Adrenal gland (tissue), 12 donors: ENCODE data around the gene B3GALT2. TPM values are rescaled to one million over a fixed set of nuclear protein-coding genes. Genes with fewer than 3 reads are reported as not detected.

ENCODE experiments used
- DNase-seq, 7 donors: peaks; one replicate each; pipeline ENCODE4 v3.0.0-alpha.2; 2019 to 2020
- H3K27ac ChIP-seq, 5 donors: fragments of 200-600 bp; sonication (generic) in 4 of 5; 1 replicate in 3 of 5; 2 replicates in 2 of 5; pipeline versions ENCODE4 v1.5.1 to v1.8.0; 2016 to 2020; ENCODE audit warnings: mild to moderate bottlenecking in 1 of 5
- H3K27me3 ChIP-seq: fragments of 200-600 bp; 2 replicates; pipeline ENCODE4 v1.8.0; 2021
- H3K36me3 ChIP-seq, 2 donors: fragments of 200-600 bp; replicated peaks in 1 of 2; 1 replicate in 1 of 2; 2 replicates in 1 of 2; pipeline versions ENCODE4 v1.5.1 to v1.8.0; 2018 to 2022
- H3K4me1 ChIP-seq, 2 donors: fragments of 200-600 bp; replicated peaks in 1 of 2; 1 replicate in 1 of 2; 2 replicates in 1 of 2; pipeline versions ENCODE4 v1.5.1 to v1.8.0; 2018 to 2021
- H3K4me3 ChIP-seq, 4 donors: fragments of 200-600 bp; sonication (generic) in 3 of 4; one replicate each; pipeline ENCODE4 v1.5.1; 2016 to 2018
- H3K9me3 ChIP-seq, 3 donors: fragments of 200-600 bp; sonication (generic) in 1 of 3; replicated peaks in 1 of 3; 1 replicate in 2 of 3; 2 replicates in 1 of 3; pipeline versions ENCODE4 v1.5.1 to v1.8.0; 2016 to 2021
- CTCF ChIP-seq, 6 experiments: fragments of 450-650 bp in 4 of 6; fragments of 200-600 bp in 2 of 6; sonication (generic) in 1 of 6; IDR thresholded peaks; 1 replicate in 5 of 6; 2 replicates in 1 of 6; pipeline versions ENCODE4 v1.5.1 to v1.8.0; 2016 to 2021; ENCODE audit warnings: antibody characterized with exemption in 6 of 6, mild to moderate bottlenecking in 2 of 6, moderate library complexity in 1 of 6
- POLR2A ChIP-seq, 2 donors: fragments of 450-650 bp; IDR thresholded peaks; one replicate each; pipeline ENCODE4 v1.6.1; 2017; ENCODE audit warnings: antibody characterized with exemption in 2 of 2, mild to moderate bottlenecking in 2 of 2, moderate library complexity in 1 of 2
- WGBS, 4 donors: extraction: QIAGEN DNeasy Blood & Tissue Kit in 2 of 4; methylation state at CpG; one replicate each; pipeline versions ENCODE4 v1.1.5 to v1.1.7; 2013 to 2017; 5-methylcytosine and 5-hydroxymethylcytosine counted together
- intact Hi-C, 2 donors: fragments of 100-400 bp; cut with DNase I; formaldehyde crosslinking; loops; one replicate each; pipeline versions ENCODE4 v1.14.1 to v1.15.0; 2022 to 2023
- polyA plus RNA-seq, 3 donors: library from polyadenylated mRNA; stranded (reverse); fragments of 200-250 nt in 2 of 3; fragments of 350-450 nt in 1 of 3; fragmentation: Illumina TruSeq in 1 of 3; extraction: RNeasy Lipid Tissue Mini Kit (QIAGEN cat#74804) in 1 of 3; gene quantifications; one replicate each; pipeline ENCODE4 v1.2.3, GENCODE V29; 2013 to 2014
- total RNA-seq, 9 donors: library from RNA; depleted of rRNA in 4 of 9; stranded (reverse); fragments of >200 nt in 4 of 9; fragments of 120-200 nt in 1 of 9; fragmentation: NEBNext Ultra II Directional in 1 of 9; extraction: Animal tissue kit (Norgen Biotek cat#: 25700) in 1 of 9; gene quantifications; one replicate each; pipeline versions ENCODE4 v1.1.0 to v1.2.4, GENCODE V29; 2013 to 2023
- donor health status: healthy with polysubstance abuse.
- donor health status: Bipolar disorder and iron deficiency.
- donor health status: DM: yes; HTN: yes; CAD: no.
- donor health status: DM: no; HTN: no; CAD: no.
- donor health status: DM: no; HTN: no; CAD: no.
- donor health status: DM: yes; HTN: yes; CAD: no.

The B3GALT2 gene
- total and polyA plus RNA-seq, 12 donors = 0.21 to 6.3 (median 0.99) TPM

- 81 to 90% (median 84%) methylated on average over 3 of the region's 3 CpGs for WGBS, 4 donors
These were observed 29.6 kb downstream of the B3GALT2 start for GRCh38 chr1:193156822-193157142.

GRCh38 chr1:193156117-193156821 lies 30.1 kb downstream of the B3GALT2 start:
- intact Hi-C loops = no loop called here
- Histone ChIP-seq H3K27ac (no peak overlapping the region), H3K9me3 (no peaks in the 10 kb centered on the region), H3K4me1 (no peaks in the 10 kb centered on the region), H3K27me3 (no peaks in the 10 kb centered on the region), H3K4me3 (no peak overlapping the region), H3K36me3 (peaks cover 0 to 22% of the 10 kb centered on the region in 2 donors)
- TF ChIP-seq CTCF (IDR thresholded peaks at IDR 0.05) = no peak
- no peak for TF ChIP-seq POLR2A (IDR thresholded peaks at IDR 0.05)
- 88 to 95% (median 93%) methylated on average over 3 of the region's 3 CpGs for WGBS, 4 donors
- DNase-seq = no peak

More at GRCh38 chr1:193156822-193157142, 29.6 kb downstream of the B3GALT2 start:
- Histone ChIP-seq H3K4me1 (no peaks in the 10 kb centered on the region), H3K9me3 (no peaks in the 10 kb centered on the region), H3K4me3 (no peak overlapping the region), H3K27ac (no peak overlapping the region), H3K27me3 (no peaks in the 10 kb centered on the region), H3K36me3 (peaks cover 0 to 17% of the 10 kb centered on the region in 2 donors)
- no peak for DNase-seq
- intact Hi-C loops = no loop called here
- TF ChIP-seq CTCF (IDR thresholded peaks at IDR 0.05) (no peak), POLR2A (IDR thresholded peaks at IDR 0.05) (no peak)

DNA sequence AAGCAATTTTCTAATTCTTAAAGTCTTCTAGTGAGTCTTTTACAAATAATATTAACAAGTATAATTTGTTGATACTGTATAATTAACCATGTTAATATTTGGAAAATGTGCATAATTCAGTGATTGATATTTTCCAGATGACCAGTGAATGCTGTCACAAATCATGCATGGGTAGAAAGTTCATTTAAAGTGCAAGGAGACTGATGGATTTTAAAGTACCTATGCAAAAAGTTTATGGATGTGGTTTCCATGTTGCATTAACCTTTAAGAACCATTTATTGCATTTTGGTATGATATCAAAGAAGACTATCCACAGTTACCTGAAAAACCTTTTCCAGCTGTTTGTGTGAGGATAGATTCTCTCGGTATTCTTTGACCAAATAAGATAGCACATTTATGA lies 41.4 kb downstream of the B3GALT2 start:
- Histone ChIP-seq H3K27me3 (no peaks in the 10 kb centered on the region), H3K27ac (no peak overlapping the region), H3K4me1 (peaks cover 8 to 26% of the 10 kb centered on the region in 2 donors), H3K36me3 (peaks cover 0 to 39% of the 10 kb centered on the region in 2 donors), H3K9me3 (no peaks in the 10 kb centered on the region), H3K4me3 (no peak overlapping the region)
- WGBS, 4 donors = 90 to 97% (median 96%) methylated on average over 1 of the region's 1 CpG
- TF ChIP-seq POLR2A (IDR thresholded peaks at IDR 0.05) (no peak), CTCF (IDR thresholded peaks at IDR 0.05) (no peak)
- intact Hi-C loops = no loop called here
- no peak for DNase-seq

- Histone ChIP-seq H3K27me3 (no peaks in the 10 kb centered on the region), H3K9me3 (no peaks in the 10 kb centered on the region), H3K4me1 (peaks cover 8 to 30% of the 10 kb centered on the region in 2 donors), H3K36me3 (peaks cover 0 to 42% of the 10 kb centered on the region in 2 donors), H3K27ac (no peak overlapping the region), H3K4me3 (no peak overlapping the region)
- no peak for DNase-seq
- intact Hi-C loops = no loop called here
- TF ChIP-seq POLR2A (IDR thresholded peaks at IDR 0.05) = no peak
- no peak for TF ChIP-seq CTCF (IDR thresholded peaks at IDR 0.05)
- WGBS, 4 donors = 53 to 67% (median 61%) methylated on average over 5 of the region's 5 CpGs
These were observed 42.0 kb downstream of the B3GALT2 start for GRCh38 chr1:193144361-193144938.
